Lung (tissue), 12 donors: ENCODE measurements around the gene SPN. TPM values are rescaled to one million over a fixed set of nuclear protein-coding genes. Genes with fewer than 3 reads are reported as not detected.
"Not testable (repeated sequence)": the region's sequence is repeated elsewhere in the genome, so short reads cannot be mapped to it uniquely, and the experiment has no call there.

Experiments used
- ATAC-seq: fragments of 200-7000 bp; cut with Tn5 transposase; one replicate; pipeline ENCODE4 v1.9.1; 2020; ENCODE audit warnings: moderate number of reproducible peaks; ENCODE audit not compliant: insufficient read depth, low FRiP score
- DNase-seq, 3 donors: peaks; one replicate each; pipeline ENCODE4 v3.0.0-alpha.2; 2013 to 2017
- H3K27ac ChIP-seq, 2 donors: one replicate each; pipeline ENCODE4 v1.5.1; 2013; ENCODE audit warnings: mild to moderate bottlenecking in 2 of 2, moderate library complexity in 2 of 2, control low read depth in 1 of 2, inconsistent platforms in 1 of 2, low read depth in 1 of 2, low read length in 1 of 2
- H3K27me3 ChIP-seq, 3 donors: one replicate each; pipeline ENCODE4 v1.5.1; 2013; ENCODE audit warnings: low read length in 2 of 3; ENCODE audit not compliant: control insufficient read depth in 3 of 3, insufficient read depth in 3 of 3
- H3K36me3 ChIP-seq, 4 donors: one replicate each; pipeline ENCODE4 v1.5.1; 2013; ENCODE audit warnings: low read length in 4 of 4, mild to moderate bottlenecking in 1 of 4, moderate library complexity in 1 of 4; ENCODE audit not compliant: control insufficient read depth in 4 of 4, insufficient read depth in 4 of 4
- H3K4me1 ChIP-seq, 5 donors: one replicate each; pipeline ENCODE4 v1.5.1; 2013; ENCODE audit warnings: low read length in 5 of 5, mild to moderate bottlenecking in 2 of 5, moderate library complexity in 1 of 5; ENCODE audit not compliant: control insufficient read depth in 5 of 5, insufficient read depth in 5 of 5
- H3K4me3 ChIP-seq: one replicate; pipeline ENCODE4 v1.5.1; 2013; ENCODE audit warnings: mild to moderate bottlenecking, control low read depth, moderate library complexity
- H3K9ac ChIP-seq, 2 donors: one replicate each; pipeline ENCODE4 v1.5.1; 2013; ENCODE audit warnings: low read length in 2 of 2, control low read depth in 1 of 2; ENCODE audit not compliant: insufficient read depth in 1 of 2
- H3K9me3 ChIP-seq, 4 donors: one replicate each; pipeline ENCODE4 v1.5.1; 2013; ENCODE audit warnings: low read length in 3 of 4, mild to moderate bottlenecking in 1 of 4, moderate library complexity in 1 of 4; ENCODE audit not compliant: control insufficient read depth in 4 of 4, insufficient read depth in 3 of 4
- WGBS, 2 donors: extraction: QIAGEN DNeasy Blood & Tissue Kit; methylation state at CpG; one replicate each; pipeline ENCODE4 v1.1.7; 2013; 5-methylcytosine and 5-hydroxymethylcytosine counted together
- polyA plus RNA-seq, 2 donors: library from polyadenylated mRNA; stranded (reverse); fragments of 200-250 nt; gene quantifications; one replicate each; pipeline ENCODE4 v1.2.1, GENCODE V29; 2013
- total RNA-seq, 2 donors: library from RNA; depleted of rRNA in 1 of 2; stranded (reverse); fragments of >200 nt in 1 of 2; gene quantifications; one replicate each; pipeline ENCODE4 v1.2.1, GENCODE V29; 2014 to 2021
- TF ChIP-seq, protein P1 (sequence below): IDR thresholded peaks from 2 replicates; pipeline ENCODE4 v1.5.1; 2012; ENCODE audit warnings: mild to moderate bottlenecking; ENCODE audit errors: control extremely low read depth, extremely low read depth
- donor health status: control.
- donor health status: control.
- donor health status: Bipolar disorder and iron deficiency.
- donor health status: healthy.
- donor health status: DM: yes; HTN: yes; CAD: no.

Gene SPN
- total and polyA plus RNA-seq, 4 donors: 5.8 to 52.5 (median 12.5) TPM

DNA sequence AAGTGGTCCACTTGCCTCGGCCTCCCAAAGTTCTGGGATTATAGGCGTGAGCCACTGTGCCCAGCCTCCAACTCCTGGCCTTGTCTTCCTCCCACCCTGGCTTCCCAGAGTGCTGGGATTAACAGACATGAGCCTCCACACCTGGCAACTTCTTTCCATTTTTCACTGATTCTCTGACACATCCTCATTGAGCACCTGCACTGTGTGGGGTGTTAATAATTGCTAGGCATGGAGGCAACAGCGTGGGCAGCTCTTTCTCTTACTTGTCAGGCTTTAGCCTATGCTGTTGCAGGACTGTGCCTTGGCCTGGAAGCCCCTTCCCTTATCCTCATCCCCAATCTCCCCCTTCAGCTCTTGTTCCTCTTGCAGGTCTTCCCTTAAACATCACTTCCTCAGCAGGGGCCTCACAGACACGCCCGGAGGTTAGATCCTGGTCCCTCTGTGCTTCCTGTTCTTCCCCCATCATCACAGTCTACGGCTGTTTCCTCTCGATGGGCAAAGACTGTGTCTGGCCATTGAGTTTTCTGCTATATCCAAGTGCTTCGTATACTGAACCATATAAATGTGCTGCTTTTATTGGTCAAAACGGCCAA is 23.8 kb downstream of the SPN start:
- H3K4me3 ChIP-seq: no peak overlapping the region
- TF ChIP-seq, protein P1, sequence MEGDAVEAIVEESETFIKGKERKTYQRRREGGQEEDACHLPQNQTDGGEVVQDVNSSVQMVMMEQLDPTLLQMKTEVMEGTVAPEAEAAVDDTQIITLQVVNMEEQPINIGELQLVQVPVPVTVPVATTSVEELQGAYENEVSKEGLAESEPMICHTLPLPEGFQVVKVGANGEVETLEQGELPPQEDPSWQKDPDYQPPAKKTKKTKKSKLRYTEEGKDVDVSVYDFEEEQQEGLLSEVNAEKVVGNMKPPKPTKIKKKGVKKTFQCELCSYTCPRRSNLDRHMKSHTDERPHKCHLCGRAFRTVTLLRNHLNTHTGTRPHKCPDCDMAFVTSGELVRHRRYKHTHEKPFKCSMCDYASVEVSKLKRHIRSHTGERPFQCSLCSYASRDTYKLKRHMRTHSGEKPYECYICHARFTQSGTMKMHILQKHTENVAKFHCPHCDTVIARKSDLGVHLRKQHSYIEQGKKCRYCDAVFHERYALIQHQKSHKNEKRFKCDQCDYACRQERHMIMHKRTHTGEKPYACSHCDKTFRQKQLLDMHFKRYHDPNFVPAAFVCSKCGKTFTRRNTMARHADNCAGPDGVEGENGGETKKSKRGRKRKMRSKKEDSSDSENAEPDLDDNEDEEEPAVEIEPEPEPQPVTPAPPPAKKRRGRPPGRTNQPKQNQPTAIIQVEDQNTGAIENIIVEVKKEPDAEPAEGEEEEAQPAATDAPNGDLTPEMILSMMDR: no peak
- 44 to 63% methylated on average over 9 of the region's 9 CpGs for WGBS, 2 donors
- peaks cover 0 to 1% (median 0%) of the 10 kb centered on the region in 5 donors for H3K4me1 ChIP-seq
- no peaks in the 10 kb centered on the region for H3K27me3 ChIP-seq
- no peak for DNase-seq
- H3K36me3 ChIP-seq: no peaks in the 10 kb centered on the region
- H3K27ac ChIP-seq: no peak overlapping the region
- ATAC-seq: no peak
- H3K9me3 ChIP-seq: no peaks in the 10 kb centered on the region
- H3K9ac ChIP-seq: no peak overlapping the region

DNA sequence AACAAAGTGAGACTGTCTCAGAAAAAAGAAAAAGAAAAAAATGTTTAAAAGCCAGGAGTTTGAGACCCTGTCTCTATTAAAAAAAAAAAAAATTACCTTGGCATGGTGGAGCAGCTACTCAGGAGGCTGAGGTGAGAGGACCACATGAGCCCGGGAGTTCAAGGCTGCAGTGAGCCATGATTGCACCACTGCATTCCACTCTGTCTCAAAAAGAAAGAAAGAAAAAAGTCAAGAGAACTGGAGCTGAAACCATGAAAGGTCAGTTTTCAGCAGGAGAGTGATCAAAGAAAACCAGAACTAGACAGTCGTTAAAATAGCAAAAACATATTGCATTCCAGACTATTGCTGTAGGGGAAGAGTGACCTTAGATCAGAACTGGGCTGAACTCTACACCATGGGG is 24.7 kb downstream of the SPN start:
- Histone ChIP-seq H3K27ac (no peak overlapping the region), H3K9me3 (no peaks in the 10 kb centered on the region), H3K4me3 (no peak overlapping the region), H3K36me3 (no peaks in the 10 kb centered on the region), H3K4me1 (peaks cover 0 to 1% (median 0%) of the 10 kb centered on the region in 5 donors), H3K27me3 (no peaks in the 10 kb centered on the region), H3K9ac (no peak overlapping the region)
- DNase-seq: no peak
- WGBS, 2 donors: 75 to 77% methylated on average over 2 of the region's 2 CpGs
- ATAC-seq: no peak
- TF ChIP-seq, protein P1: no peak

DNA sequence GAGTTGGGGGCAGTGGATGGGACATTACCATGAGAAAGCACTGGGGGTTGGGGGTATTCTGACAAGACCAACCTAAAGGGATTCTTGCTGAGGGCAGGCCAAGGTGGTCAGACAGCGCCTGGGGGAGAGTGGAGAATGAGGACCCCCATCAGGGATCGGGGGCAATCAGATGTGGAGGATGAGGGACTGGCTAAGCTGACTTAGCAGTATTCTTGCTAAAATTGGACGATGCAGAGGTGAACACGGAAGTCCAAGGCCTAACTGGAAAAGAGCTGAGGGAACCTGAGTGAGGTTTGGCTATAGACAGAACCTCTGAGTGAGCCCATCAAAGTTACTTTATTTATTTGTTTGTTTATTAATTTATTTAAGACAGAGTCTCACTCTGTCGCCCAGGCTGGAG is 25.1 kb downstream of the SPN start:
- DNase-seq (no peak), ATAC-seq (no peak)
- TF ChIP-seq, protein P1: no peak
- H3K4me1 ChIP-seq: peaks cover 0 to 1% (median 0%) of the 10 kb centered on the region in 5 donors
- no peak overlapping the region for H3K4me3 ChIP-seq
- no peak overlapping the region for H3K9ac ChIP-seq
- WGBS, 2 donors: 89 to 96% methylated on average over 5 of the region's 5 CpGs
- no peaks in the 10 kb centered on the region for H3K36me3 ChIP-seq
- H3K27me3 ChIP-seq: no peaks in the 10 kb centered on the region
- no peaks in the 10 kb centered on the region for H3K9me3 ChIP-seq
- no peak overlapping the region for H3K27ac ChIP-seq

DNA sequence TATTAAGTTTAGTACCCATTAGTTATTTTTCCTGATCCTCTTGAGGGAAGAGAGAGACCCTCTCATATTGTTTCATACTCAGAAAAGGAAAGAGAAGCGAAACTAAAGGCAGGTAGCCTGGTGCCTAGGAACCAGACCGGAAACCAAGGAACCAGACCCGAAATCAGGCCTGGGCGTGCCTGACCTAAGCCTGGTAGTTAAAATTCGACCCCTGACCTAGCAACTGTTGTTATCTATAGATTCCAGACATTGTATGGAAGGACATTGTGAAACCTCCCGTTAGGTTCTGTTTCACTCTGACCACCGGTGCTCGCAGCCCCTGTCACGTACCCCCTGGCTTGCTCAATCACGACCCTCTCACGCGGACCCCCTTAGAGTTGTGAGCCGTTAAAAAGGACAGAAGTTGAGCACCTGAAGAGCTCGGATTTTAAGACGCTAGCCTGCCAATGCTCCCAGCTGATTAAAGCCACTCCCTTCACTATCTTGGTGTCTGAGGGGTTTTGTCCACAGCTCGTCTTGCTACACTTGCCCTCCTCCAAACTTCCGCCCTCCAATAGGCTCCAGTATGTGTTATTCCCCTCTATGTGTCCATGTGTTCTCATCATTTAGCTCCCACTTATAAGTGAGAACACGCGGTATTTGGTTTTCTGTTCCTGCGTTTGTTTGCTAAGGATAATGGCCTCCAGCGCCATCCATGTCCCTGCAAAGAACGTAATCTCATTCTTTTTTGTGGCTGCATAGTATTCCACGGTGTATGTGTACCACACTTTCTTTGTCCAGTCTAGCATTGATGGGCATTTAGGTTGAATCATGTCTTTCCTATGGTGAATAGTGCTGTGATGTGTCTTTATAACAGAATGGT is 26.7 kb downstream of the SPN start:
- not testable (repeated sequence) for DNase-seq, H3K9ac ChIP-seq, H3K4me1 ChIP-seq, H3K27ac ChIP-seq, H3K4me3 ChIP-seq, H3K27me3 ChIP-seq, H3K36me3 ChIP-seq, ATAC-seq, H3K9me3 ChIP-seq
- 60 to 81% methylated on average over 23 of the region's 23 CpGs for WGBS, 2 donors

DNA sequence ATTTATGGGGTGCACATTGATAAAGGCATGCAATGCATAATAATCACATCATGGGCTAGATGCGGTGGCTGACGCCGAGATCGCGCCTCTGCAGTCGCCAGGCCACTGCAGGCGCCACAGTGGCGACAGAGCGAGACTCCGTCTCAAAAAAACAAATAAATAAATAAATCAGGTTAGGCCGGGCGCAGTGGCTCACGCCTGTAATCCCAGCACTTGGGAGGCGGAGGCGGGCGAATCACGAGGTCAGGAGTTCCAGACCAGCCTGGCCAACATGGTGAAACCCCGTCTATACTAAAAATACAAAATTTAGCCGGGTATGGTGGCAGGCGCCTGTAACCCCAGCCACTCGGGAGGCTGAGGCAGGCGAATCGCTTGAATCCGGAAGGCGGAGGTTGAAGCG is 29.6 kb downstream of the SPN start:
- not testable (repeated sequence) for H3K9me3 ChIP-seq, ATAC-seq, H3K27ac ChIP-seq, H3K9ac ChIP-seq, H3K4me3 ChIP-seq, H3K4me1 ChIP-seq, H3K36me3 ChIP-seq, DNase-seq, H3K27me3 ChIP-seq
- WGBS, 2 donors: 97 to 99% methylated on average over 26 of the region's 26 CpGs
